Fibroblast of skin of left biceps (primary cell): ENCODE results near the gene KRT32.

Source experiments
- DNase-seq, 2 experiments: peaks; one replicate each; pipeline ENCODE4 v3.0.0-alpha.2; 2013; ENCODE audit warnings: low read depth in 2 of 2

The KRT32 gene

DNA sequence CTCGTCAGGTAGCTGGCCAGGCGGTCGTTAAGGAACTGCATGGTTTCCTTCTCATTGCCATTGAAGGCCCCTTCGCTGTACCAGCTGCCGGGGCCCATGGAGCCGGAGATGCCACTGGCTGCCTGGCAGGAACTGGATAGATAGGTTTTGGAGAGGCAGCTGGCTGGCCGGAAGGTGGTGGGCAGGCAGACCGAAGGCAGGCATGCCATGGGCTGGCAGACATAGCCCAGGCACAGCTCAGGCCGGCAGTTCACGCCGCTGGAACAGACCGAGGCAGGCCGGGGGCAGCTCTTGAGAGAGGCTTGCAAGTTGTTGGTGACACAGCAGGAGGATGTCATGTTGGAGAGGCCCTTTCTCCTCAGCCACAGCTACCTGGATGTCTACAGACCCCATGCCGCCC is at the start of gene KRT32:
TSS of gene KRT32 (minus strand) at position 399 of the 400 bp plus-strand sequence. CDS start at position 338, 61 bp downstream.
- DNase-seq, result no peak

DNA sequence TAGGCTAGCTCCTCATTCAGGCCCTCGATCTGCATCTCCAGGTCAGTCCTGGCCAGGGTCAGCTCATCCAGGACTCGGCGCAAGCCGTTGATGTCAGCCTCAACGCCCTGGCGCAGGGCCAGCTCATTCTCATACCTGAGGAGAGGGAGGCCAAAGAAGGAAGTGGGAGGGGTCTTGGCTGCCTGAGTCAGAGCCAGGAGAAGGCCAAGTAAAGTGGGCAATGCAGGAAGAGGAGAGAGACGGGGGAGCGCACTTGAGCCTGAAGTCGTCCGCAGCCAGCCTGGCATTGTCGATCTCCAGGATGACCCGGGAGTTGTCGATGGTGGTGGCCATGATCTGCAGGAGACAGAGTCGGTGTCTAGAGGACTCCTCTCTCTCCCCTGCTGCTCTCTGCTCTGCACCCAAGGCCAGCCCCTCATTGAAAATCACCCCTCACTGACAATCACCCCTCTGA is 49.7 kb upstream of the KRT32 start:
- DNase-seq, result no peak

DNA sequence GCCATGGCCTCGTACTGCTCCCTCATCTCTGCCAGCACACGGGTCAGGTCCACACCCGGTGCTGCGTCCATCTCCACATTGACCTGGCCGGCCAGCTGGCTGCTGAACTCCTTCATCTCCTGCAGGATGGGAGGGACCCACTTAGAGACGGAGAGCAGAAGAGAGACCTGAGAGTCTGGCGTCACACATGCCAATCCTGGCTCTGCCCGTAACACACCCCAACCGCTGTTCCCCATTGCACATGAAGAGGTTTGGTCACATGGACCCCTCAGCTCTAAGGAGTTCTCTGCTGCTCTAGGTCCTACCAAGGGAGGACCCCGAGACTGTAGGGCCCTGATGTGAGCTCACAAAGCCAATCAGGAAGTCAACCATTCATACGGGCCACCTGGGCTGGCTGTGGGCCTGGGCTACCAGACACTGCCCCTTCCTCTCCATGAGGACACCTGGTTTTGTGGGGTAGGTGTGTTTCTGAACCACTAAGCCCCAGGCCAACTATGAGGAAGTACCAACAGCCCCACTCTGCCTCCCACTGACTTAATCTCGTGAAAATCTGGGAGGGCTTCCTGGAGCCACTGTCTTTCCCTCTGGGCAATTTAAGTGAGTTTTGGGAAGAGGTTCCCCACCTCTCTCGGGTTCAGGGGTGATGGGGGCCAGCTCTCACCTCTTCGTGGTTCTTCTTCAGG is 49.1 kb upstream of the KRT32 start:
- no peak for DNase-seq

DNA sequence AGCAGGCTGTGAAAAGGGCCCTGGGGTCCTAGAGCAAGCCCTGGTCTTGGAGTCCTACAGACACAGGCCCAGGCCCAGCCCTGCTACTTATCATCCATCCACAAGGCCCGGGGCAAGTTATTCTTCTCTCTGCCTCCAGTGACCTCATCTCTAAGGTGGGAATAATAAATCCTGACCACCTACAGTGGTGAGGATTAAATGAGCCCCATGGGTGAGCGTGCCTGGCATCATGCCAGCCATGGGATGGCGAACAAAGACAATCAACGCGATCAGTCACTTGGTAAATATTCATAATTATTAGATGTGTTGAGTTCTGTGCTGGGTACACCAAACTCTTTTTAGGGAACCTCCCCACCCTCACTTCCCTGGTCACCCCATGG is 46.0 kb upstream of the KRT32 start:
- DNase-seq, result no peak

DNA sequence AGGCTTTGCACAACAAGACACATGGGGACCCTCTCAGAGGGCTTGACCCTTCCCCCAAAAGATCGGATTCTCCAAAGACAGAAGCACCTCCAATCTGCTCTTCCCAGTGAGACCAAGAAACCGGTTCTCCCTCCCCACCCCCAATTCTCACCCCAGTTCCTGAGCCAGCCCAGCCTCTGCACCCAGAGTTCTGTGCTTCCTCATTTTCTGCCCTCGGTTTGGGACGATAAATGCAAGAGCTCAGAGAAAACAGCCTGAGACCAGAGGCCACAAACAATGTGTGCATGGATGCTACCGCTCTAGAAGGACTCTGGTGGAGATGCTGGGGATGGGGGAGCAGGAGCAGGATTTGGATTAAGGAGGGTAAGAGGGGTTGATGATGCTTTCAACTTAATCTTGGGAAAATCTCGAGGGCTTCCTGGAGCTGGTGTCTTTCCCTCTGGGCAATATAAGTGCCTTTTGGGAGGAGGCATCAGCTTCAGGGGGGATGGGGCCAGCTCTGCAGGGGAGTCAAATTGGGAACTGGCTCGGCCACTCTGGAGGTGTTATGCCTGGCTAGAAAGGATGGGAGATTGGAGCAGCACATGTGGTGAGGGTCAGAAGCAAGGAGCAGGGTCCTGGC is 45.5 kb upstream of the KRT32 start:
- no peak for DNase-seq

DNA sequence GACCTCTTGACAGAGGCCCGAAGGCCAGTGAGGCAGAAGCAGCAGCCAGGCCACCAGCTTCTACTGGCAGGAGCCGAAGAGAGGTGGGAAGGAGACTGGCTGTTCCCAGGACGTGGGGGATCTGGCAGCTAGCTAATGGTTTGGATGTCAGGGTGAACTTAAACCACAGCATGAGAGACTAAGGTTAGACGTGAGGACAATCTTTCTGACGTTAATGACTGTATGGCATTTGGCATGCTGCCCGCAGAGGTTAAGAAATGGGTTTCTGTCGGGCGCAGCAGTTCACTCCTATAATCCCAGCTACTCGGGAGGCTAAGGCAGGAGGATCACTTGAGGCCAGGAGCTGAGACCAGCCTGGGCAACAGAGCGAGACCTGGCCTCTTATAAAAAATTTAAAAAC is 44.5 kb upstream of the KRT32 start:
- no peak for DNase-seq

DNA sequence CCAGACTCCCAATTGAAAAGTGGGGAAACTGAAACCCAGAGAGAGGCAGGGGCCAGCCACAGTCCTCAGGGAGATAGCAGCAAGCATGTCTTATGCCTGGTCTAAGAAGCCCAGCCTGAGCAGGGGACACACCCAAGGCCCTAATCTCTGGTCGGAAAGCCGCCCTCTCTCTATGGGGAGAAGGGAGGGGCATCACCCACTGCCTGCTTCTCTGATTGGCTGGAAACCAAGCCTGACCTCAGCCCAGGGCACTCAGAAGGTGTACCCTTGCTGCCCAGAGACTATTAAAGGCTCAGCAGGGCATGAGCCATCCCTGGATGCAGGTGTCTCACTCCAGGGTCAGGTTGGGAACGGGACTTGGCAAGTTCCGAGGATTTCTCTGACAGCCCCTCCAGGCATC is 43.9 kb upstream of the KRT32 start:
- no peak for DNase-seq

DNA sequence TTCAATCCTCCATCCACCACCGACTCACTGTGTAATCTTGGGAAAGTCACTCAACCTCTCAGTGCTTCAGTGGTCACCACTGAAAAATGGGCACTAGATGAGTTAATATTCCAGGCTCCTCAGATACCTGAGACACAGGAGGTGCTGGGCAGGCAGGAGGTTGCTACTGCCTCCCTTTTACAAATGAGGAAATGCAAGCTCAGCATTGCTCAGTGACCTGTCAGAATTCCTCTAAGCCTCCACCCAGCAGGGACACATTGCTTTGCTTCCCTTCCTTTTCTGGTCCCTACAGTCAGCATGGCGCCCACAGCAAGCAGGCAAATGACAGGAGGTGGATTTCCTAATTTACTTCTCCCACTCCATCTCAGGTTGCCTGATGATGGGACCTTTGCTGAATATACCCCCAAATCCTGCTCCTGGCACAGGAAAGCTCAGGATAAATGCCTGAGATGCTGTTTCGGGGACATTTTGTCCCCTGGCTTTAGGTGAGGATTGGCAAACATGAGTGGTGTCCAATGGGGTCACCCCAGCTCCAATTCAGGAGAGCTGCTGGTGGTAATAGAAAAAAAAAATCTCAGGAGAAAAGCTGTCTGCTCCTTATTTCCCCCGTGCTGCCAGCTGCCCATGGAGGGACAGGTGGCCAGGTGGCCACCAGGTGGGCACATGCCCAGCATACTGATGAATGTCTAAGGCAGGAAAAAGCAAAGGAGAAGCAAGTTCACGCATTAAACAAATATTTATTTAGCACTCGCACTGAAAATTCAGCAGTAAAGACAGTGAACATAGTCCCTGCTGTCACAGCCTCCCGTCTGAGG is 43.3 kb upstream of the KRT32 start:
- no peak for DNase-seq

DNA sequence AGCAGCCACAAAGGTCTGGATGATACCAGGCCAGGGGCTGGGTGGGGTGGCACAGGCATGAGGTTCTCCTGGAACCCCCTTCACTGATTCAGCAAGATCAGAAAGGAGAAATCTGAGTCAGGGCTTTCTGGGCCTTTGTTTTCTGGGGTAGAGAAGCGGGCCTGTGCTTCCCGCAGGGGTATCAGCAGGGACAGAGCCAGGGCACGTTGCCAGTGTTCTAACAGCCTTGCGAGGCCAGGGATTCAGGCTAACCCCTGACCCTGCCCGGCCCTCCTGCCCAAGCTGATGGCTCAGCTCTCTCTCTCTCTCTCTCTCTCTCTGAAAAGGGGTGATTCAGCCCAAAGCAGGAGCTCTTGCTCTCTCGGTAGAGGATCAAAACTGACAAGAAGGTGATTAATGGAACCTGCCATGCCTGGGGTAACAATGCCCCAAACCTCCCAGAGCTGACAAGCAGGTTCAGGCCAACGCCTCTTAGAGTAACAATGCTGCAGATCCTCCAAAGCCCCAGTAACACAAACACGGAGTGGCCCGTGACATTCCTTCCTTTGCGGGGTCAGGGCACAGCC is 40.2 kb upstream of the KRT32 start:
- DNase-seq, result no peak

DNA sequence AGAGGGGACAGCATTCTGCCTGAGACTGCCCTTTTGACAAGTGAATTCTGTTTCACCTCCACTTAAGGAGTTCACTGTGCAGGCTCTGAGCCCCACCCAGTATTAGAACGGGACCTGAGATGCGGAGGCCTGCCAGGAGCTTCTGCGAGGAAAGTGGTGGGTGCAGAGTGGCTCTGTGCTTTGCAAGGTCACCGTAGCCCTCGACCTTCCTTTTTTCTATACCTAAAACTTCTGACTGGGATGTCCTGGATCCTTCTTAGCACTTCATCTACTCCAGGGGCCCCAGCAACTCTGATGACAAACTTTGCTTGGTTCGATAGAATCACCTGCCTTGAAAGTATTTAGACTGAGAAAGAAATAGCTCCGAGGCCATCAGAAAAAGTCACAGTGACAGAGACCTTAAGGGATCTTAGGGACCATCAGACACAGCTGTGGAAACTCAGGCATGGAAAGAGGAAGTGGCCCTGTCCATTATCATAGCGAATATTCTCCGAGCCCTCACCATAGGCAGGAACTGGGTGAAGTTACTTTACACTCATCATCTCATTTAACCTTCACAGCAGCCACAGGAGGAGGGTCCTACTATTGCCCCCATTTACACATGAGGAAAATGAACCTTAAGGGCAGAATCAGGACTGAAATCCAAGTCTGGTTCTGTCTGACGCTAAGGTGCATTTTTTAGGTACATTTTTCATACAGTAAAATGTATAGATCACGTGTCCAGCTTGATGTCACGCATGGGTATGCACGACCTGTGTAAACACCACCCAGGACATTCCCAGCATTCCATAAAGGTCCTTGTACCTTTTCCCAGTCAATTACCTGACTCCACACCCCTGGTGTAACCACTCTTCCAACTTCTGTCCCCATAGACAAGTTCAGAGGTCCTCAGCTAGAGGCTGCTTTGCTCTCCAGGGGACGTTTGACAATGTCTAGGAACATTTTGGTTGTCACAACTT is 38.9 kb upstream of the KRT32 start:
- DNase-seq, result no peak

DNA sequence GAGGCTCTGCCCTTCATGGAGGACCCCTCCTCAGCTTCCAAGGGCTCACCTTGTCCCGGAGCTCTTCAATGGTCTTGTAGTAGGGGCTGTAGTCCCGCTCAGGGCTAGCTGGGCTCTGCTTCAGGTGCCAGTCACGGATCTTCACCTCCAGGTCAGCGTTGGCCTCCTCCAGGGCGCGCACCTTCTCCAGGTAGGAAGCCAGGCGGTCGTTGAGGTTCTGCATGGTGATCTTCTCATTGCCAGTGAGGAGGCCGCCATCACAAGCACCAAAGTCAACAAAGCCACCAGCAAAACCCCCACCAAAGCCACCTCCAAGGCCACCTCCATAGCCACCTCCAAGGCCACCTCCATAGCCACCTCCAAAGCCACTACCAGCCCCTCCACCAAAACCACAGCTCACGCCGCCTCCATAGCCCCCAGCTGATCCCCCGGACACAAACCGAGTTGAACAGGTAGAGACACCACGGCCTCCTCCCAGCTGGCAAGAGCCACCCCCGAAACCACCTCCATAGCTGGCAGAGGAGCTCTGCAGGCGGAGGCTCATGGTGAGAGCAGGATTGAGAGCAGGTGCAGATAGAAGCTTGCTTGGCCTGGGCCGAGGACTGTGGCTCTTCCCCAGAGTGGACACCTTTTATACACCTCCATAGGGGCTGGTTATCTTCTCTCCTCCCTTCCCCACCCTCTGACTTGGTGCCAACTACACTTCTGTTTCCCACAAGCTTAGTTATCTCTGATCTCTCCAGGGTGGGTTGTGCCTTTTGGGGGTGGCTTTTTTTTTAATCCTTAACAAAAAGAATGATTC is 38.0 kb upstream of the KRT32 start, which contains the start of gene KRT13:
TSS of gene KRT13 (minus strand) at position 606 of the 802 bp plus-strand sequence. CDS start at position 544, 62 bp downstream.
- no peak for DNase-seq

DNA sequence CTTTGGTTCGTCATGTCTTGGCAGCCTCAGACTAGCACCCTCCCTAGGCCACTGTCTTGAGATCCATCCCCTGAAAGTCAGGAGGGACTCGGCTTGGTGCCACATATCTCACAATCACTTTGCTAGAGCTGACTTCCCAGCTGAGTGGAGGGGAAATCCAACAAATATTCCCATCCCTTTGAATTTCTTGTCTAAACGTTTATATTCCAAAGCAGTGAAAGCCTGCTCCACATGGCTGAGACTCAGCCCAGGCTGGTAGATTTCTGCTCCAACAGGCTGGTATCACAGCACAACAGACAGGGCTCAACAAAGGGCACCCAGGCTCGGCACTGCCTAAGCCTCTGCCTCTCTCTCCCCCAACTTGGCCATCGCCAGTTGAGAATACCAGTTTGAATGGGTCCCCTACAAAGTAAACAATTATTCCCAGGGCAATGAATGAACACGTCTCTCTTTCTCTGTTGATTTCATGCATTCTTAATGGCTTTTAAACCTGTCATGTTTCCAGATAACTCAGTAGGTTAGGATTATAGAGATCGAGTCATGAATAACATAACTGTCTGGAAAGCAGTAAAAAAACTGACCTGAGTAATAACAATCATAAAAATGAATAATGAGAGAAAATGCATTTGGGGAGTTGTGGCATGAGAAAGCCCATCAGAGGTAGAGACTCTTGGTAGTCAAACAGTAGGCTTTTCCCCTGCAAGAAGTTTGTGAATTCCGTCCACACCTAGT is 37.2 kb upstream of the KRT32 start:
- DNase-seq, result no peak

DNA sequence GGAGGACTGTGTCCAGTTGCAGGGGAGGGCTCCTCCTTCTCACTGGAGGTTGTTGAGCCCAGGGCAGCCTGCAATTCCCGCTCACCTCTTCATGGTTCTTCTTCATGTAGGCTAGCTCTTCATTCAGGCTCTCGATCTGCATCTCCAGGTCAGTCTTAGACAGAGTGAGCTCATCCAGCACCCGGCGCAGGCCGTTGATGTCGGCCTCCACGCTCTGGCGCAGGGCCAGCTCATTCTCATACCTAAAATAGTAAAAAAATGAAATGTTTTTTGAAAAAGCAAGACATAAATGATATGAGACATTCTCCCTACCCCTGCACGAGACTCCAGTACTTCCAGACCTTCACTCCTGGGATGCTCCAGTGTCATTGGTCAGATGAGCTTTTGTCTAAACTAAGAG is 36.0 kb upstream of the KRT32 start:
- no peak for DNase-seq

DNA sequence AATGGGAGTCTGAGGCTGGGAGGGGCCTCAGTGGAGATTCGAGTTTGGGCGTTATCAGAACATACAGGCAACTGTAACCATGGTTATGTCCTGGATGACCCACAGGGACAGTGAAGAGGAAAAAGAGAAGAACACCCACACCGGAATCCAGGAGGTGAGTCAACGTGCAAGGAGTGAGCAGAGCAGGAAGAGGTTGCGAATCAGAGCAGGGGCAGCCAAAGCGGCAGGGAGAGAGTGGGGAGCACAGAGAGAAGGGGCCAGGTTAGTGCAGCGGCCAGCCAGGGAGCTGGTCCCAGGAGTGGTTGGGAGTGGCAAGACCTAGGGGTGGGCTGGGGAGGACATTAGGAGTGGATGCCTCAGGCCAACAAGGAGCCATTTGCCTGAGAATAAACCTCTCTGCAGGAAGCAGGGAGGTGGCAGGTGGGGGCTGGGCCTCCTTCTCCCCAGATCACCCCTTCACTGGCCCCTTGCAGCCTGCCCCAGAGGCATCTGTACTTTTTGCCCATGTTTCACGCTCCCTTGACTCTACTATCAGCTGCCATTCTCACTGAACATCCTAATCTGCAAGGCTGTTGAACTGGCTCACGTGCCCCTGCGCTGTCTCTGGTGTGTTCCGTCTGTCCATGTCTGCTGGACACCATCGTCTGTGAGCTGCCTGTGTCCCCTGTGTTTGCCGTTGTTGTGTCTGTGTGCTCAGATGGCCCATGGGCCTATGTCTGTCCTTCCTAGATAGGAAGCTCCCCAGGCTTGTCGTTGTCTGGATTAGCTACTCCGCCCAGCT is 33.1 kb upstream of the KRT32 start:
- no peak for DNase-seq

DNA sequence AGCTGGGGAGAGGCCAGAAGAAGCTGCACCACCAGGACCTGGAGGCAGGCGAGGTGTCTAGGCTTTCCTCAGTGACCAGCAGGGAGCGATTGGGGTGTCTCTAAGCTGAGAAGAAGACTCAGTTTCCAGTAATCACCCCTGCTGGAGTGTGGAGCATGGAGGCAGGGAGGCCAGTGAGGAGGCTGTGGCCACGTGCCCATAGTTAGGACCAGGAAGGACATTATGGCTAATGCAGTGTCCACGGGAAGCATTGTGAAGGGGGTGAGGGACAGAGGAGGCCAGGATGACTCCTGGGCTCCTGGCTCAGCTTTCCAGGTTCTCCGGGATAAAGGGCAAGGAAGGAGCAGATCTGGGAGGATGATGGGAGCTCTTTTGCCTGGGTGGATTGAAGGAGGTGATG is 32.5 kb upstream of the KRT32 start:
- DNase-seq, result no peak

DNA sequence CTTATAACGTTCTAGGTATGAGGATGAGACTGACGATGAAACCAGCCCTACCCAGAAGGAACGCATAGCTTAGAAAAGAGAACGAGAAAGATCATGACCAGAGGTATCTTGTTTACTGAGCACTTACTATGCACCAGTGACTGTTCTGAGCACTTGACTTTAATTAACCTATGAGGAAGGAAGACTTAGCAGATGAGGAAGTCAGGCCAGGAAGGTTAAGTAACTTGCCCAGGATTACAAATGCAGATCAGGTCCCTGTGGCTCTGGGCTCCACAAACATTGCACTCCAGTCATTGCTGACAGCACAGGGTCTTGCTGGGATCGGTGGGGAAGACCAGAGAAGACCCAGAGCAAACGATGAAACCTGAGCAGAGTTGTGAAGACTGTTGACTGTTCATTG is 31.1 kb upstream of the KRT32 start:
- DNase-seq, result no peak

DNA sequence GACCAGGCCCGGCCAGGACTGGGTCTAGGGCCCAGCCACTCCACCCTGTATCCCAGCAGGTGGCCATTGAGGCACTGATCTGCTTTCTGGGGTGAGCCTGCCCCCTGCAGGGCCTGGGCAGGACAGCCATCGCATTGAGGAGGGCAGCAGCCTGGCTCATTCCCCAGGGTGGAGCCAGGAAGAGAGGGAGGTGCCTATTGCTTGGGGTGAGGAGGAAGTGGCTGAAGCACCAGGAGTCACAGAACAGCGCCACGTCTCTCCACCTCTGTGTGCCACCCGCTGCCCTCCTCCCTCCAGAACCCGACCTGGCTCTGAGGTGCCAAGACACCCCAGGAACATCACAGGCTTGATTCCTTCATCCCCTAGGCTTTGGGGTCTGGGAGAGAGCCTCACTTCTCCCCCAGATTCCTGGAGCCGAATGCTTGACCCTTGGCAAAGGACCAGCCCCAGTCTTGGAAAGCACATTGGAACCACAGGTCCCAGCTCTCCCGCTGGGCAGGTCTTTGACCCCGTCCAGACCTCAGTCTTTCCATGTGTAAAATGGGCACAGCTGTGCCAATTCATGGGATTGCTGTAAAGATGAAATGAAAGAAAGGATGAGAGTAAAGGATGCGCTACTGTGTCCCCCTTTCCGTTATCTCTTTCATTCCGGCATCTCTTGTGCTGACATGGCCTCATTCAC is 29.8 kb upstream of the KRT32 start:
- DNase-seq, result peak; percentile 30 to 44

DNA sequence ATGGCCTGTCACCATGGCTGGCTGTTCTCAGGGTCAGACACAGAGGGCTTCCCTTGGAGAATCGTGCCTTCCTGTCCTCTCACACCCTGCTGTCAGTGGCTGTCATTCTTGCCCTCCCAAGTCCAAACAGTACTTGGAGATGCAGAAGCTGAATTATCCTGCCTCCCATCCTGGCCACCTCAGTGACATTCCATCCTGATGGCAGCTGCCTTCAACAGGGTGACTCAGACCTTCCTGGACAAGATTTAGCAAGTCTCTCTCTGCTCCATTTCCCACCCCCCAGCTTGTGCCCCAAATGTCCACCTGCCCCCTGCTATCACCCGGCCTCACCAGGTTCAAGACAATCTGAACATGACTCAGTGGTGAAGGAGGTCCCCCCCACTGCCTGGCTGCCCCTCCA is 27.3 kb upstream of the KRT32 start:
- no peak for DNase-seq
